ENCODE data around the gene CCNT2. TPM values are rescaled to one million over a fixed set of nuclear protein-coding genes. Genes with fewer than 3 reads are reported as not detected.

CCNT2 gene
- 40.0 and 43.8 TPM in 2 replicates for total RNA-seq (2022)
- Bru-seq, nascent RNA, result percentile 98 among the genes with signal in this experiment
- BruChase-seq, experiment 1, labeled RNA remaining after a 6-hour chase, result percentile 82 among the genes with signal in this experiment
- percentile 88 among the genes with signal in this experiment for BruChase-seq, experiment 2, labeled RNA remaining after a 2-hour chase
- long read RNA-seq, full-length matches to known transcripts, result 5 of 23 reads
- long read RNA-seq, partial matches to known transcripts, result 5 of 23 reads
- long read RNA-seq, other reads (novel, unspliced or antisense), result 13 of 23 reads

DNA sequence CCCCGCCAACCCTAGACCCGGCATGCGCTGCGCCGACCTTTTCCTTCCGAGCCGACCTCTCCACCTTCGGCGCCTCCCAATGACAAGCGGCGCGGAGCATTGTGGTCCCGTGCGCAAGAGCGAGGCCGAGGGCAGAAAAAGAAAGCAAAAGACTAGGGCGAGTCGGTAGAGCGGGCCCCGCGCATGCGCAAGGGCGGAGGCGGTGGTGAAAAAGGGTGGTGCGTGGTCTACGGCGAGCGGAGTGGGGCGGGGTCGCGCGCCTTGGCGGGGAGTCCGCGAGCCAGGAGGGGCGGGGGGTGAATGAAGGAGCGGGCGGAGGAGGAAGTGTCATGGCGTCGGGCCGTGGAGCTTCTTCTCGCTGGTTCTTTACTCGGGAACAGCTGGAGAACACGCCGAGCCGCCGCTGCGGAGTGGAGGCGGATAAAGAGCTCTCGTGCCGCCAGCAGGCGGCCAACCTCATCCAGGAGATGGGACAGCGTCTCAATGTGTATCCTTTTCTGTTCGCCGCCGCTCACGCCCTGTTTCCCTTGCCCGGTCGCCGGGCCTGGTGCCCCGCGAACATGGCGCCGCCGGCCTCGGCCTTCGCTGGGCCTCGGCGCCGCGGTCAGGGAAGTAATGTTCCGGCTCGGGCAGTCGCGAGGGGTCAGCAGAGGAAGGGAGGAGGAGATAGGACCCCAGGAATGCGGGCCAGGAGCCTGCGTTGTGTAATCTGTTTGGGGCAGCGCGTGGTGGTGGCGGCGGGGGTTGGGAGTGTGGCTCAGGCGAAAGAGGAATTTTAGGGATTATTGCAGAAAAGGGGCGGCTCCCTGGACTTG lies at the start of gene CCNT2:
TSS of gene CCNT2 (plus strand) at position 297 of the 815 bp plus-strand sequence. CDS start at position 330, 33 bp downstream.
- H3K4me1 Mint-ChIP-seq (ENCODE audit: low read depth, unreplicated experiment), result peaks cover 14% of the 10 kb centered on the region
- peak; percentile 99 for DNase-seq
- no peaks in the 10 kb centered on the region for H3K27me3 Mint-ChIP-seq (ENCODE audit: unreplicated experiment)
- BruUV-seq (replicated peaks), result TSS peak; percentile 27
- H3K4me3 Mint-ChIP-seq (ENCODE audit: low read depth, unreplicated experiment), result peak within 1 kb of the TSS; percentile 99
- TF ChIP-seq, protein P1, sequence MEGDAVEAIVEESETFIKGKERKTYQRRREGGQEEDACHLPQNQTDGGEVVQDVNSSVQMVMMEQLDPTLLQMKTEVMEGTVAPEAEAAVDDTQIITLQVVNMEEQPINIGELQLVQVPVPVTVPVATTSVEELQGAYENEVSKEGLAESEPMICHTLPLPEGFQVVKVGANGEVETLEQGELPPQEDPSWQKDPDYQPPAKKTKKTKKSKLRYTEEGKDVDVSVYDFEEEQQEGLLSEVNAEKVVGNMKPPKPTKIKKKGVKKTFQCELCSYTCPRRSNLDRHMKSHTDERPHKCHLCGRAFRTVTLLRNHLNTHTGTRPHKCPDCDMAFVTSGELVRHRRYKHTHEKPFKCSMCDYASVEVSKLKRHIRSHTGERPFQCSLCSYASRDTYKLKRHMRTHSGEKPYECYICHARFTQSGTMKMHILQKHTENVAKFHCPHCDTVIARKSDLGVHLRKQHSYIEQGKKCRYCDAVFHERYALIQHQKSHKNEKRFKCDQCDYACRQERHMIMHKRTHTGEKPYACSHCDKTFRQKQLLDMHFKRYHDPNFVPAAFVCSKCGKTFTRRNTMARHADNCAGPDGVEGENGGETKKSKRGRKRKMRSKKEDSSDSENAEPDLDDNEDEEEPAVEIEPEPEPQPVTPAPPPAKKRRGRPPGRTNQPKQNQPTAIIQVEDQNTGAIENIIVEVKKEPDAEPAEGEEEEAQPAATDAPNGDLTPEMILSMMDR (IDR thresholded peaks at IDR 0.05; ENCODE audit: unreplicated experiment), result no peak
- CTCF ChIA-PET, result interaction anchor here (1.2 kb wide), 1 partner anchor 386 kb away, joined by 9 read pairs; no protein-coding TSS in a partner anchor
- H3K36me3 Mint-ChIP-seq (ENCODE audit: insufficient read depth, unreplicated experiment), result peaks cover 38% of the 10 kb centered on the region
- H3K9me3 Mint-ChIP-seq (ENCODE audit: low read depth, unreplicated experiment), result no peaks in the 10 kb centered on the region
- peak within 1 kb of the TSS; percentile 99 for H3K27ac Mint-ChIP-seq (ENCODE audit: unreplicated experiment)
- intact Hi-C loops (cut with micrococcal nuclease; ENCODE audit: unreplicated experiment), result loop anchor here (2.0 kb wide), 1 partner anchor 14 kb away; no protein-coding TSS in a partner anchor

DNA sequence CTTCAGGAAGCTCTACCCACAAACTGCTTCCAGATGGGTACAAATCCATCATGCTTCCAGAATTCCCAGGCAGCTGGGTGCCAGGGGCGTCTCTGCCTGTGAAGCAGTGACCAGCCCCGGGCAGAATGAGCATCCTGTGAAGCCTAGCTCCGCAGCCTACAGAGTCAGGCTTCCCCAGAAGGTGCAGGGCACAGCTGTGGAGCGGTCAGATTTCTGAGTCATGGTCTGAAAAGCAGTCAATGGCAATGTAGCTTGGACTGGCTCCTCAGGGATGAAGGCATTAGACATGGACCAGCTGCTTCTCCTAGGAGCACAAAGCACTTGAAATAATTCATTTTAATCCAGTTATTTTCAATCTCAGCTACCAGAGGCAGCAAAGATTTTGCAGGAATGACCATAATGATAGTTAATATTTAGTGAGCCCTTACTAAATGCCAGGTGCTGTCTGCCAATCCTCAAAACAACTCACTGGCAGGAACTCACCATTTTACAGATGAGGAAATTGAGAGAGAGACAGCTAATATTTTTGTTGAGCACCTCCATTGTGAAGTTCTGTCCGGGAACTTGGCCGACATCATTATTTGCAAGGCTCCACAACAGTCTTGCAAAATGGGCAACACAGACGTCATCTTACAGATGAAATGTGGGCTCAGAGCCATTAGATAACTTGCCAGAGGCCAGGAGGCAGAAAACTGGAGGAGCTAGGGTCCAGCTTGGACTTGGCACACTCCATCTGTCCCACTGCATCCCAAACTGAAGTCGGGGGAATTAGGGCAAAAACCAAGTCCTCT lies 48.5 kb upstream of the CCNT2 start:
- no peak for DNase-seq
- CTCF ChIA-PET, result interaction anchor here (0.7 kb wide), 1 partner anchor 422 kb away, joined by 4 read pairs; no protein-coding TSS in a partner anchor
- Mint-ChIP-seq H3K27ac (ENCODE audit: unreplicated experiment) (no peak overlapping the region), H3K9me3 (ENCODE audit: low read depth, unreplicated experiment) (no peaks in the 10 kb centered on the region), H3K4me3 (ENCODE audit: low read depth, unreplicated experiment) (no peak overlapping the region), H3K36me3 (ENCODE audit: insufficient read depth, unreplicated experiment) (no peaks in the 10 kb centered on the region), H3K4me1 (ENCODE audit: low read depth, unreplicated experiment) (peaks cover 8% of the 10 kb centered on the region), H3K27me3 (ENCODE audit: unreplicated experiment) (no peaks in the 10 kb centered on the region)
- TF ChIP-seq, protein P1 (IDR thresholded peaks at IDR 0.05; ENCODE audit: unreplicated experiment), result no peak
- no TSS peak for BruUV-seq (replicated peaks)
- intact Hi-C loops (cut with micrococcal nuclease; ENCODE audit: unreplicated experiment), result no loop called here

DNA sequence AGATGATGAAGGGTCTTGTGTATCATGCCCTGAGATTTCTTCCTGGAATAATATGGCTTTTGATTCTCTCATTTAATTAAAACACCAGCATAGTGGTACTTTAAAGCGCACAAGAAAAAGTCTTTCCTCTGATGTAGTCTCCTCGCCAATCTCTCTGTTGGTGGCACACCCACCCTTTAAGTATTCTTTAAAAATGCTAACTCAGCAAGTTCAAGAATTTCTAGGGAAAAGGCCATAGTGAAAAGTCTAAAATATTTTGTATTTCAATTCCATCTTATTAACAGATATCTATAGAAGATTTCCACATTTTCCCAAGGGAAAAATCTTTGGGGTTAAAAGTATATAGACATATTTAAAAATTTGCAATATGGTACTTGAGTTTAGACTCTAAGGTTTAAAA lies 45.5 kb upstream of the CCNT2 start:
- Mint-ChIP-seq H3K4me1 (ENCODE audit: low read depth, unreplicated experiment) (no peaks in the 10 kb centered on the region), H3K27me3 (ENCODE audit: unreplicated experiment) (no peaks in the 10 kb centered on the region), H3K9me3 (ENCODE audit: low read depth, unreplicated experiment) (no peaks in the 10 kb centered on the region), H3K27ac (ENCODE audit: unreplicated experiment) (no peak overlapping the region), H3K36me3 (ENCODE audit: insufficient read depth, unreplicated experiment) (no peaks in the 10 kb centered on the region), H3K4me3 (ENCODE audit: low read depth, unreplicated experiment) (no peak overlapping the region)
- TF ChIP-seq, protein P1 (IDR thresholded peaks at IDR 0.05; ENCODE audit: unreplicated experiment), result no peak
- CTCF ChIA-PET, result no interaction called here
- intact Hi-C loops (cut with micrococcal nuclease; ENCODE audit: unreplicated experiment), result no loop called here
- no TSS peak for BruUV-seq (replicated peaks)
- no peak for DNase-seq

DNA sequence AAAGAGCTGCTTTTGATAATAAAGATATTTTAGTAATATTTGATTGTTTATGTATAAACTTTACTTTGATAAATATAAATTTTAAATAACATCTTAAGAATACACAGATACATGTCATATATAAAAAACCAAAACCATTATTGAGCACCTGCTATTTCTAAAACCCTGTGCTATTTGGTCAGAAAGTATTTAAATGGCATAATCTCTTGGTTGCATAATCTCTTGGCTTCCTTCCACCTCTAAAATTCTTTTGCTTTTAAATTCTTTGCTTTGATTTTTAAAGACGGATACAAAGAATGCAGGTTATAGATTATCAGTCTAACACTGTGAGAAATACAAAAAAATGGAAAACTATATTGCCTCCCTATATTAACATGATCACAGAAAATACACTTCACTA lies 43.3 kb upstream of the CCNT2 start:
- no peaks in the 10 kb centered on the region for H3K4me1 Mint-ChIP-seq (ENCODE audit: low read depth, unreplicated experiment)
- no peak overlapping the region for H3K27ac Mint-ChIP-seq (ENCODE audit: unreplicated experiment)
- no peaks in the 10 kb centered on the region for H3K36me3 Mint-ChIP-seq (ENCODE audit: insufficient read depth, unreplicated experiment)
- H3K4me3 Mint-ChIP-seq (ENCODE audit: low read depth, unreplicated experiment), result no peak overlapping the region
- no peak for DNase-seq
- CTCF ChIA-PET, result interaction anchor here (1.2 kb wide), 1 partner anchor 37 kb away, joined by 3 read pairs; the partner anchor contains the start of gene ACMSD
- no peaks in the 10 kb centered on the region for H3K27me3 Mint-ChIP-seq (ENCODE audit: unreplicated experiment)
- no TSS peak for BruUV-seq (replicated peaks)
- intact Hi-C loops (cut with micrococcal nuclease; ENCODE audit: unreplicated experiment), result no loop called here
- TF ChIP-seq, protein P1 (IDR thresholded peaks at IDR 0.05; ENCODE audit: unreplicated experiment), result no peak
- peaks cover 6% of the 10 kb centered on the region for H3K9me3 Mint-ChIP-seq (ENCODE audit: low read depth, unreplicated experiment)
